SU-DHL-6 (cell line): ENCODE results near the gene C2CD2L.

Source experiments
- CTCF ChIP-seq: fragments of 200-600 bp; sonication (generic); IDR thresholded peaks from one replicate; pipeline ENCODE4 v1.5.1; 2017; ENCODE audit warnings: antibody characterized with exemption, mild to moderate bottlenecking, low read length, moderate library complexity; ENCODE audit not compliant: insufficient read depth, poor library complexity, severe bottlenecking
- EZH2phosphoT487 ChIP-seq: fragments of 200-600 bp; sonication (generic), shearing (Covaris generic); conservative IDR thresholded peaks from 2 replicates; pipeline ENCODE4 v1.6.1; 2018; ENCODE audit warnings: mild to moderate bottlenecking, antibody characterized with exemption, low read length, moderate library complexity, mixed read lengths

GRCh38 chr11:119085437-119085847 lies 21.7 kb upstream of the C2CD2L start:
- TF ChIP-seq CTCF (no peak), EZH2phosphoT487 (no peak)
